ENCODE measurements around the gene BLM. TPM values are rescaled to one million over a fixed set of nuclear protein-coding genes. Genes with fewer than 3 reads are reported as not detected.

BLM gene
- total and polyA plus RNA-seq, 2 donors, result 13.2 to 25.6 TPM

DNA sequence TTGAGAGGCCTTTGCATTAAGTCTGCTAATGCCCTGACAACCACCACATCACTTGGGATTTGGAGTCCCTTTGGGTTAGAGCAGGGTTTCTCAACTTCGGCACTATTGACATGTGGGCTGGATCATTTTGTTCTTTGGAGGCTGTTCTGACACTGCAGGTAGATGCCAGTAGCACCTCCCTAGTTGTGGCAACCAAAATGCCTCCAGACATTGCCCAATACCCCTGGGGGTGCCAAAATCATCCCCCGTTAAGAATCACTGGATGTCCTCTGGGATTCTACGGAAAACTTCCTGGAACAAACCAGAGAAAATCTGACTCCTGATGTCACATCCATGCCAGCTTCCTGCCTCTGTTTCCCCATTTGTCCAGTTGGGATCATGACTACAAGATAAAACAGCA is 37.2 kb upstream of the BLM start:
- 96% methylated on average over 3 of the region's 3 CpGs for WGBS
- H3K4me1 ChIP-seq (ENCODE audit: control insufficient read depth in 2 of 2, insufficient read depth in 2 of 2, low read length in 2 of 2), result peaks cover 12 to 55% of the 10 kb centered on the region in 2 donors
- no peak overlapping the region for H3K4me3 ChIP-seq (ENCODE audit: low read length in 2 of 2)
- no peak for DNase-seq (ENCODE audit: low read depth in 6 of 9, low spot score in 9 of 9)
- no peaks in the 10 kb centered on the region for H3K27me3 ChIP-seq (ENCODE audit: control insufficient read depth in 2 of 2, insufficient read depth in 1 of 2, low read length in 1 of 2)
- H3K36me3 ChIP-seq (ENCODE audit: control insufficient read depth in 2 of 2, insufficient read depth in 2 of 2, low read length in 1 of 2), result no peaks in the 10 kb centered on the region
- H3K9me3 ChIP-seq (ENCODE audit: control insufficient read depth in 2 of 2, insufficient read depth in 1 of 2, low read length in 1 of 2), result no peaks in the 10 kb centered on the region
- no peak overlapping the region for H3K27ac ChIP-seq (ENCODE audit: low read depth in 1 of 2, low read length in 1 of 2)

GRCh38 chr15:90680371-90680935 is 36.7 kb upstream of the BLM start:
- Histone ChIP-seq H3K27me3 (ENCODE audit: control insufficient read depth in 2 of 2, insufficient read depth in 1 of 2, low read length in 1 of 2) (no peaks in the 10 kb centered on the region), H3K4me1 (ENCODE audit: control insufficient read depth in 2 of 2, insufficient read depth in 2 of 2, low read length in 2 of 2) (peaks cover 16 to 56% of the 10 kb centered on the region in 2 donors), H3K36me3 (ENCODE audit: control insufficient read depth in 2 of 2, insufficient read depth in 2 of 2, low read length in 1 of 2) (no peaks in the 10 kb centered on the region), H3K9me3 (ENCODE audit: control insufficient read depth in 2 of 2, insufficient read depth in 1 of 2, low read length in 1 of 2) (no peaks in the 10 kb centered on the region), H3K27ac (ENCODE audit: low read depth in 1 of 2, low read length in 1 of 2) (no peak overlapping the region), H3K4me3 (ENCODE audit: low read length in 2 of 2) (no peak overlapping the region)
- DNase-seq (ENCODE audit: low read depth in 6 of 9, low spot score in 9 of 9), result no peak
- 93% methylated on average over 6 of the region's 6 CpGs for WGBS

DNA sequence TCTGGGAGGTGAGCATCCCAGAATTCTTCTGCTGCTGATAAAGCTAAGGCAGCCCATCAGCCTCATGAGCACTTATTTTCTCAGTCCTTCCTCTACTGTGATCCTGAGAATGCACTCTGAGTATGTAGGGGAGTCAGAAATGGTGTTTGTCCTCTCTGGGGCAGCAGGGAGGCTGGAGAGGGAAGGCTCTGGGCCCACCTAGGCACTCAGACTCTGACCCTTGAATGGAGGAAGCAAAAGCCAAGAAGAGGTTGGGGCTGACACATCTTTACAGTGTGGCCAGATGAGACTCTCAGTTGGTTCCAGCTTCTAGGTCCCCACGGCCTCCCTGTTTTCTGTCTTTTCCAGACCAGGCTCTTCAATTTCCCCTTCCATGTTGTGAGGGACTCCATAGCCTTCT is 36.1 kb upstream of the BLM start:
- H3K36me3 ChIP-seq (ENCODE audit: control insufficient read depth in 2 of 2, insufficient read depth in 2 of 2, low read length in 1 of 2), result no peaks in the 10 kb centered on the region
- no peak for DNase-seq (ENCODE audit: low read depth in 6 of 9, low spot score in 9 of 9)
- no peaks in the 10 kb centered on the region for H3K9me3 ChIP-seq (ENCODE audit: control insufficient read depth in 2 of 2, insufficient read depth in 1 of 2, low read length in 1 of 2)
- no peak overlapping the region for H3K27ac ChIP-seq (ENCODE audit: low read depth in 1 of 2, low read length in 1 of 2)
- H3K27me3 ChIP-seq (ENCODE audit: control insufficient read depth in 2 of 2, insufficient read depth in 1 of 2, low read length in 1 of 2), result no peaks in the 10 kb centered on the region
- H3K4me3 ChIP-seq (ENCODE audit: low read length in 2 of 2), result no peak overlapping the region
- 95% methylated on average over 1 of the region's 1 CpG for WGBS
- peaks cover 22 to 61% of the 10 kb centered on the region in 2 donors for H3K4me1 ChIP-seq (ENCODE audit: control insufficient read depth in 2 of 2, insufficient read depth in 2 of 2, low read length in 2 of 2)

DNA sequence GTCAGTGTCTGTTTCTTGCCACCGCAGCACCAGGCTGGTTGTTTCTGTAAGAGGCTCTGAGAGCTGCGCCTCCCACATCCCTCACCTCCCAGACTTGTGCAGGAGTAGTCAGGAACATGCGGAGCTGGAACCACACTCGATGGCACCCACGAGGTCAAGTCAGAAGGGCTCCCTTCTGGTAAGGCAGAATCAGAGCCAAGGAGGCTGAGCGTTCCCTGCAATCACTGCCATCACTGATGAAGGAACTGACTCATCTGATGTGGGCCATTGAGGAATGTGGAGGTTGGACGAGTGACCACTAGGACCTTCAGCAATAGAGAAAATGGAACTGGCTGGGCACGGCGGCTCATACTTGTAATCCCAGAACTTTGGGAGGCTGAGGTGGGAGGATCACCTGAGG is 35.7 kb upstream of the BLM start:
- Histone ChIP-seq H3K27ac (ENCODE audit: low read depth in 1 of 2, low read length in 1 of 2) (no peak overlapping the region), H3K27me3 (ENCODE audit: control insufficient read depth in 2 of 2, insufficient read depth in 1 of 2, low read length in 1 of 2) (no peaks in the 10 kb centered on the region), H3K9me3 (ENCODE audit: control insufficient read depth in 2 of 2, insufficient read depth in 1 of 2, low read length in 1 of 2) (no peaks in the 10 kb centered on the region), H3K4me1 (ENCODE audit: control insufficient read depth in 2 of 2, insufficient read depth in 2 of 2, low read length in 2 of 2) (peaks cover 22 to 63% of the 10 kb centered on the region in 2 donors), H3K36me3 (ENCODE audit: control insufficient read depth in 2 of 2, insufficient read depth in 2 of 2, low read length in 1 of 2) (no peaks in the 10 kb centered on the region), H3K4me3 (ENCODE audit: low read length in 2 of 2) (no peak overlapping the region)
- WGBS, result 97% methylated on average over 9 of the region's 9 CpGs
- no peak for DNase-seq (ENCODE audit: low read depth in 6 of 9, low spot score in 9 of 9)

DNA sequence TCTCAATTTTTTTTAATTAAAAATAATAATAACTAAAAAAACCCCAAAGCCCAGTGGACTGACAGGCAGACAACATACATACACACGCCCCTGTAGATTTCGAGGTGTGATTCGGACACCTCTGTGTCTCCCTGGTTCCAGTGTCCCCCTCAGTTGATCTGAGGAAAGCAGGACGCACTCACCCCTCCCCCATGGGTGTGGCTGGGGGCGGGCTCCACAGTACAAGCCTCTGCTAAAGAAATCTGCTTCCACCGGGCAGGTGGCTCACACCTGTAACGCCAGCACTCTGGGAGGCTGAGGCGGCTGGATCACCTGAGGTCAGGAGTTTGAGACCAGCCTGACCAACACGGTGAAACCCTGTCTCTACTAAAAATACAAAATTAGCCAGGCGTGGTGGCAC is 33.8 kb upstream of the BLM start:
- Histone ChIP-seq H3K9me3 (ENCODE audit: control insufficient read depth in 2 of 2, insufficient read depth in 1 of 2, low read length in 1 of 2) (no peaks in the 10 kb centered on the region), H3K4me1 (ENCODE audit: control insufficient read depth in 2 of 2, insufficient read depth in 2 of 2, low read length in 2 of 2) (peaks cover 24 to 66% of the 10 kb centered on the region in 2 donors), H3K36me3 (ENCODE audit: control insufficient read depth in 2 of 2, insufficient read depth in 2 of 2, low read length in 1 of 2) (no peaks in the 10 kb centered on the region), H3K27ac (ENCODE audit: low read depth in 1 of 2, low read length in 1 of 2) (no peak overlapping the region), H3K4me3 (ENCODE audit: low read length in 2 of 2) (no peak overlapping the region), H3K27me3 (ENCODE audit: control insufficient read depth in 2 of 2, insufficient read depth in 1 of 2, low read length in 1 of 2) (no peaks in the 10 kb centered on the region)
- WGBS, result 94% methylated on average over 10 of the region's 10 CpGs
- DNase-seq (ENCODE audit: low read depth in 6 of 9, low spot score in 9 of 9), result no peak

GRCh38 chr15:90683876-90684275 is 33.3 kb upstream of the BLM start:
- 98% methylated on average over 4 of the region's 4 CpGs for WGBS
- DNase-seq (ENCODE audit: low read depth in 6 of 9, low spot score in 9 of 9), result no peak
- H3K4me3 ChIP-seq (ENCODE audit: low read length in 2 of 2), result no peak overlapping the region
- peaks cover 24 to 61% of the 10 kb centered on the region in 2 donors for H3K4me1 ChIP-seq (ENCODE audit: control insufficient read depth in 2 of 2, insufficient read depth in 2 of 2, low read length in 2 of 2)
- H3K27me3 ChIP-seq (ENCODE audit: control insufficient read depth in 2 of 2, insufficient read depth in 1 of 2, low read length in 1 of 2), result no peaks in the 10 kb centered on the region
- peaks cover 0 to under 1% of the 10 kb centered on the region in 2 donors for H3K9me3 ChIP-seq (ENCODE audit: control insufficient read depth in 2 of 2, insufficient read depth in 1 of 2, low read length in 1 of 2)
- H3K36me3 ChIP-seq (ENCODE audit: control insufficient read depth in 2 of 2, insufficient read depth in 2 of 2, low read length in 1 of 2), result no peaks in the 10 kb centered on the region
- no peak overlapping the region for H3K27ac ChIP-seq (ENCODE audit: low read depth in 1 of 2, low read length in 1 of 2)

DNA sequence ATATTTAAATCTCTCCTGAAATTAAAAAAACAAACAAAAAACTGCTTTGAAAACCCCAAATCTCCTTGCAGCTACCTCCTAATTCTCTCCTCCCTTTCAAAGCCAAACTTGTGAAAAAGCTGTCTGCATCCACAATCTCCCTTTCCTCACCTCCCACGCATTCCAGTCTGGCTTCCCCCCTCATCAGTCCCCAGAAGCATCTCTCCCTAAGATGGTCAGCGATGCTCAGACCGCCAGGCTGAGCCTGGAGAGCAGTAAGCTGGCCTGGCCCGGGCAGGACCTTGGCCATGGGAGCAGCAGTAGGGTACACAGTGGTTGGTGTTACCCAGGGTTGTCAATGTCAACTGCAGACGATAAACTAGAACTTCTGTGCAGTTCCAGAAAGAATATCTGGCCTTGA is 32.9 kb upstream of the BLM start:
- 97% methylated on average over 5 of the region's 5 CpGs for WGBS
- Histone ChIP-seq H3K27ac (ENCODE audit: low read depth in 1 of 2, low read length in 1 of 2) (no peak overlapping the region), H3K9me3 (ENCODE audit: control insufficient read depth in 2 of 2, insufficient read depth in 1 of 2, low read length in 1 of 2) (peaks cover 0 to 4% of the 10 kb centered on the region in 2 donors), H3K4me1 (ENCODE audit: control insufficient read depth in 2 of 2, insufficient read depth in 2 of 2, low read length in 2 of 2) (peaks cover 20 to 57% of the 10 kb centered on the region in 2 donors), H3K4me3 (ENCODE audit: low read length in 2 of 2) (no peak overlapping the region), H3K27me3 (ENCODE audit: control insufficient read depth in 2 of 2, insufficient read depth in 1 of 2, low read length in 1 of 2) (no peaks in the 10 kb centered on the region), H3K36me3 (ENCODE audit: control insufficient read depth in 2 of 2, insufficient read depth in 2 of 2, low read length in 1 of 2) (no peaks in the 10 kb centered on the region)
- no peak for DNase-seq (ENCODE audit: low read depth in 6 of 9, low spot score in 9 of 9)

GRCh38 chr15:90685591-90686434 is 31.3 kb upstream of the BLM start:
- Histone ChIP-seq H3K36me3 (ENCODE audit: control insufficient read depth in 2 of 2, insufficient read depth in 2 of 2, low read length in 1 of 2) (no peaks in the 10 kb centered on the region), H3K27ac (ENCODE audit: low read depth in 1 of 2, low read length in 1 of 2) (peak overlapping the region; percentile 66 to 95), H3K4me3 (ENCODE audit: low read length in 2 of 2) (no peak overlapping the region), H3K9me3 (ENCODE audit: control insufficient read depth in 2 of 2, insufficient read depth in 1 of 2, low read length in 1 of 2) (peaks cover 0 to 8% of the 10 kb centered on the region in 2 donors), H3K4me1 (ENCODE audit: control insufficient read depth in 2 of 2, insufficient read depth in 2 of 2, low read length in 2 of 2) (peaks cover 19 to 49% of the 10 kb centered on the region in 2 donors), H3K27me3 (ENCODE audit: control insufficient read depth in 2 of 2, insufficient read depth in 1 of 2, low read length in 1 of 2) (no peaks in the 10 kb centered on the region)
- 55% methylated on average over 11 of the region's 11 CpGs for WGBS
- peak in 3 of 9 donors; percentile 26 to 59 (median 32) for DNase-seq (ENCODE audit: low read depth in 6 of 9, low spot score in 9 of 9)

DNA sequence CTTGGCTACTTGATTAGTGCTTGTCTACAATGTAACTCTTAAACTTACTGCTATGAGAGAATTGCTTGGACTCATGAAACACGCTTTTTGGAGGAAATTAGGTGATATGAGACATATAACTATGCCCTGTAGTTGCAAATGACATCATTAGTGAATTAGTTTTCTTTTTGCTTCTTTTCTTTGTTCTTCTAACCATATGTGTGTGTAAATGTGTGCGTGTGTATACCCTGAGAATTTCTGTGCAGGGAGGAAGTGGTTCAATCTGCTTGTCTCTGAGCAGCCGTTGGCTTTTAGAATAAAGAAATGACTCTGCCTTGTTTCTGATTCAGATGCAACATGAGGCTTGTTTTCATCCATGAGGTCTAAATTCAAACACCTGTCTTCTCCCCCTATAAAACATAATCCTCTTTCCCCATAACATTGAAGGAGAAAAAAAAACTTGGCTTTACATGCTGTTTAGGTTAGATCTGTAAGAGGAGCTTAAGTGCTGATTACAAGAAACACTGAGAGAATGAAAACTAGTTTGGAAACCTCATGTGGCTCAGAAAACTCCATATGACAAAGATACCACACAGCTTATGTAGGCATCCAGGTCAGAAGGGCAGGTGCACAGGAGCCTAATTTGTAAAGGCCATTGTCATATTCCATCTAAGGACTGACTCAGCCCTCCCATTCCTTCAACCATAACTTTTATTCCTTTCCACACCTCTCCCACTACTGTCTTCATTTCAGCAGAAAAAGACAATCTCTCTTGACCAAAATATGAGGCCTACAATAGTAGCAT is 30.5 kb upstream of the BLM start:
- WGBS, result 9% methylated on average over 3 of the region's 3 CpGs
- no peaks in the 10 kb centered on the region for H3K36me3 ChIP-seq (ENCODE audit: control insufficient read depth in 2 of 2, insufficient read depth in 2 of 2, low read length in 1 of 2)
- DNase-seq (ENCODE audit: low read depth in 6 of 9, low spot score in 9 of 9), result peak in 8 of 9 donors; percentile 55 to 92 (median 77)
- H3K9me3 ChIP-seq (ENCODE audit: control insufficient read depth in 2 of 2, insufficient read depth in 1 of 2, low read length in 1 of 2), result peaks cover 0 to 8% of the 10 kb centered on the region in 2 donors
- peak overlapping the region; percentile 87 to 95 for H3K27ac ChIP-seq (ENCODE audit: low read depth in 1 of 2, low read length in 1 of 2)
- H3K27me3 ChIP-seq (ENCODE audit: control insufficient read depth in 2 of 2, insufficient read depth in 1 of 2, low read length in 1 of 2), result no peaks in the 10 kb centered on the region
- peaks cover 19 to 46% of the 10 kb centered on the region in 2 donors for H3K4me1 ChIP-seq (ENCODE audit: control insufficient read depth in 2 of 2, insufficient read depth in 2 of 2, low read length in 2 of 2)
- no peak overlapping the region for H3K4me3 ChIP-seq (ENCODE audit: low read length in 2 of 2)

Measured in thymus (tissue), 11 donors.